SW480 (cell line): Measurements from ENCODE around the gene LAIR1.
"Not testable (repeated sequence)": the region's sequence is repeated elsewhere in the genome, so short reads cannot be mapped to it uniquely, and the experiment has no call there.

ENCODE experiments used
- DNase-seq: peaks from one replicate; pipeline ENCODE4 v3.0.0-alpha.2; 2016; ENCODE audit warnings: low spot score

Gene LAIR1

DNA sequence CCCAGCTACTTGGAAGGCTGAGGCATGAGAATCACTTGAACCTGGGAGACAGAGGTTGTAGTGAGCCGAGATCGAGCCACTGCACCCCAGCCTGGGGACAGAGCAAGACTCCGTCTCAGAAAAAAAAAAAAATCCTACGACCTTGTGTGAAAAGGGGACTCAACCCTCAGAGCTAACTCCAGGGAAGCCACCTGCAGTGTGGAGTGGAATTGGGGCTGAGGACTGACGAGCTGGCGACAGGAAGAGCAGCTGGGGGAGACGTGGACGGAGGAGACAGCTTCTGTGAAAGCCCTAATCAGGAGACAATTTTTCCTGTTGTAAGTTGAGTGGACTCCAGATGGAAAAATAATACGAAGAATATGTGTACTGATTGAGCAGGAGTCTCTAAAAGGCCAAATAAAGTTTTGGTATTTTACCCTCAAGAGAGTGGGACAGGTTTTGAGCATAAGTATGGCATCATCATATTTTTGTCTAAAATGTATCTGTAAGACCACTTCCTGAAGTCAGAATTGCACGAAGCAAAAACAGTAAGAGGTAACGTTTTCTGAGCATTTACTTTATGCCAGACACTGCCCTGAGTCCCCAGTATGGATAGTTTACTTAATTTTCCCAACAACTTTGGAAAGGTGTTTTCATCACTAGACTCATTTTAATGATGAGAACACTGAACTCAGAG, 12.0 kb upstream of the LAIR1 start:
- DNase-seq: no peak

DNA sequence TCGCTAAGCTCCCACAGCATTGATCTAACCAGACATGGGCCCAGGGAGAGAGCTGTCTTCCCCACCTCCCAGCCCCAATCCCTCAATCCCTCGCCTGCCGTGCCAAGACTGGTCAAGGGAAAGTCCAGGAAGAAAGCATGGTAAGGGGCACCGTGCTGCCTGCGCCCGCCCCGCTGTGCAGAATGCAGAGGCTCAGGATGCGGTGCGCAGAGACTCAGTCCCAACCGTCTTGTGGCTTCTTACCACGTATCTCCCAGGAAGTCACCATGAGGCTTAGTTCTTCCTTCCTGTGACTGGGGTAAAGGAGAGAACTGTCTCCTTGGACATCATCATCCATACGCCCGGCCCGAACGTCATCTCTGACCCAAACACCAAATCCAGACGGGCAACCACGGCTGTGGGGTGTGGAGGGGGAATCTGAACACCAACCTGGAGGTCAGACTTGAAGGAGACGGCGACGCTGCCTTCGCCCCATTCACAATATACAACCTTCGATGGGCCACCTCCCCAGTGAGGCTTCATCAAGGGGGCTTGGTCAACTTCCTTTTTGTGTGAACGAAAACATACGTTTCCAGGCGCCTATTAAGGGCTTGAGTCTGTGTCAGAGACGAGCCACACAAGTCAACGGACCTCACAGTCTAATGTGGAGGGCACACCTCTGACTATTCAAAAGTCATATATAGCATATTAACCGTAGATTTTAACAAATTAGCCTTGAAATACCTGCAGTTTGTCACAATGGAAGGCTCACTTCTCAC, 10.6 kb upstream of the LAIR1 start:
- DNase-seq: not testable (repeated sequence)

- DNase-seq: no peak
These were observed 9.3 kb upstream of the LAIR1 start for GRCh38 chr19:54373781-54374631.

DNA sequence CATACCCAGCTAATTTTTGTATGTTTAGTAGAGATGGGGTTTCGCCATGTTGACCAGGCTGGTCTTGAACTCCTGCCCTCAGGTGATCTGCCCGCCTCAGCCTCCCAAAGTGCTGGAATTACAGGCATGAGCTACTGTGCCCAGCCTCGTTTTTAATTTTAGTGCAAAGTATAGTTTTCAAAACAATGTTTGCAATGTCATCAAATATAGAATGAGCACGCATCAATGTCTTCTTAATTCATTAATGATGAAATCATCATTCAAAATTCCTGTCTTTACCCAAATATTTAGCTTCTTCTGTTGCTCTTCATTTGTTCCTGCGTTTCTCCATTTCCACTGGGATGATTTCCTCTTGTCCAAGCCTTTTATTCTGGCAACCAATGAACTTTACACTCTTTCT, 6.7 kb upstream of the LAIR1 start:
- not testable (repeated sequence) for DNase-seq

DNA sequence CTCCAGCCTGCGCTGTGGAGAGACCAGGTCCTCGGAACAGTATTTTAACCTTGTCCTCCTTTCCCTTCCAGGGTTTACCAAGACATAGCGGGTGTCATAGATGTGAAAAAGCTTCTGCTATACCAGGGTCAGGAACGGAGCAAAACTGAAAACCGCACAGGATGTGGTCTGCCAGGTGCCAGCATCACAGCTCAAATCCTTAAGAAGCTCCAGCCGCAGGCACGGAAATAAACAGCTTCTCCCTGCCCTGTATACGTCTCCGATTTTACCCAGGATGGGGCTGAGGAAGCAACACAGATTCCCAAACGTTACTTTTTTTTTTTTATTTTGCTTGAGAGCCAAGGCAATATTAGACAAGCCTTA, 5.7 kb upstream of the LAIR1 start:
- peak; percentile 37 for DNase-seq

DNA sequence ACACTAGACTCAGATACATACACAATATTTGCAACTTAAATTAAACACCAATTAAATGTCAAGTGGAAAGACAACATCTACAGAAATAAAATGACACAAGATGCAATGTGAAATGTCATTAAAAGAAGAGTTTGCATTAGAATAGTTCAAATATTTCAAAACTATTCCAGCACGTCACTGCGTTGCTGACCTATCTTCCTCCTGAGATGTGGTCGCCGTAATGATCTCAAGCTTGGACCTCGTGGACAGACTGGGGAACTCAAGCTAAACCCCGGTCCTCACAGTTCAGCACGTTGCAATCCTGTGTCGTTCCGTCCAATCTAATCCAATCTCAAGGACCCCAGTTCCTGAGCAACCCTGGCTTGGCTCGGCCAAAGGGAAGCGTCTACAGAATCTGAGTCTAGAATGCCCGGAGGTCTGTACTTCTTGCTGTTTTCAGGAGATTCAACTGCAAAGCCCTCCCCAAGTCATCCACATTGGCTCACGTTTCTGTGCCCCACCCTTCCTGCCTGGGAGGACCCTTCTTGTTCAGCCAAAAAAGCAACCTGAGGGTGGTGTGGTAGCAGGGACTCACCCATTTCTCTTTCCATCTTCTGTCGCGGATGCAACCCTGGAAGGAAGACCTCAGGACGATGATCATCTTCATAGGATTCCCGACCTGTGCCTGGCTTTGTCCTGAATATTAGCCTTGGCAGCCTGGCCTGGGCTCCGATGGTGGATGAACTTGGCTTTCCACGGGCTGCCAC, 5.1 kb upstream of the LAIR1 start:
- DNase-seq: not testable (repeated sequence)

GRCh38 chr19:54369082-54369687, 4.5 kb upstream of the LAIR1 start:
- DNase-seq: peak; percentile 74

DNA sequence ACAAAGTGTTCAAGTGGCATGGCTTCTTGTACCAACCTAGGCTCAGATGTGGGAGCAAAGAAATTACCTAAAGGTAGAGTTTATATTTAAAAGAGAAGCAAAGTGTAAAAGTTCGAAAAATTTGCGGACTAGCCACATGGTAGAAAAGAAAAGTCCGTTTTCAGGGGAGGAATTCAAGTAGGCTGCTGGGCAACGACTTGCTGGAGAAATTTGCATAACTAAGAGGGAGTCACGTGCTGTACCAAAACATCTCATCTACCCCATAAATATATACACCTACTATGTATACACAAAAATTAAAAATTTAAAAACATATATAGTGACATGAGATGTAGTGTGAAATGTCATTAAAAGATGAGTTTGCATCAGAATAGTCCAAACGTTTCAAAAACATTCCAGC, 2.1 kb upstream of the LAIR1 start:
- DNase-seq: no peak

DNA sequence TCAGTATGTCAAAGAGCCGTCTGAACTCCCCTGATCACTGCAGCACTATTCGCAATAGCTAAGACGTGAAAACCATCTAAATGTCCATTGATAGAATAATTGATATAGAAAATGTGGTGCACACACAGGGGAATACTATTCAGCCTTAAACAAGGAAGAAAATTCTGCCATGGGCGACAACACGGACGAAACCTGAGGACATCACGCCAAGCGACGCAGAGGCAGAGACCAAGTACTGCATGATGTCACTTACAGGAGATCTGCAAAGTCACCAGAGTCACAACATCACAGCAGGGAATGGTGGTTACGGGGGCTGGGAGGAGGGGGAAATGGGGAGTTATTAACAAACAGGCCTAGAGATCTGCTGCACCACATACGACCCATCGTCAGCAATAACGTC, 1.1 kb upstream of the LAIR1 start:
- not testable (repeated sequence) for DNase-seq

DNA sequence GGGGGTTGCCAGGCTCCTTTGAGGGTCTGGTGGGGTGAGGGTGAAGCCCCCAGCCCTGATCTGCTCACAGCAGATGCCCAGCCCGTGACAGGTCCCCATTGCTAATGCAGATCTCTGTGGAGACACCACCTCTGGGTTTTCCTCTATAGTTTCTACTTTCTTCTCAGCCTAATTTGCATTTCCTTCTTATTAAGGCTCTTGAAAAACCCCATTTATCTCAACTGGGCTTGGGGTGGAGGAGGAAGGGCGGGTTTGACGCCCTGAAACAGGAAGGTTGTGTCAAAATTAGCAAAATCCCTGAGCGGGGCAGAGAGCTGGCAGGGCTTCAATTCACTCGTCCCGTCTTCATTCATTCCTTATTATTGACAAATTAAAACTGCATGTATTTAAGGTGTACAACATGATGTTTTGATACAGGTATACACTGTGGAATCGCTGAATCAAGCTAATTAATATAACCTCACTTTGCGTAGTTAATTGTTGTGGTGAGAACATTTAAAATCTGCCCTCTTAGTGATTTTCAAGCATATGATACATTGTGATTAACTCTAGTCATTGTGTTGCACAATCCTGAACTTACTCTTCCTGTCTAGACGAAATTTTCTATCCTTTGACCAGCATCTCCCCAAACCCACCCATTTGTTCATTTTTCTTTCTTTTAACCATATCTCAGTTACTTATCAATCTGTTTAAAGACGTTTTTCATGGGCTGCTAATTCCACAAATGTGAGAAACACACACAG, 2.9 kb downstream of the LAIR1 start:
- DNase-seq: not testable (repeated sequence)

GRCh38 chr19:54359149-54359820, 5.4 kb downstream of the LAIR1 start:
- DNase-seq: not testable (repeated sequence)

DNA sequence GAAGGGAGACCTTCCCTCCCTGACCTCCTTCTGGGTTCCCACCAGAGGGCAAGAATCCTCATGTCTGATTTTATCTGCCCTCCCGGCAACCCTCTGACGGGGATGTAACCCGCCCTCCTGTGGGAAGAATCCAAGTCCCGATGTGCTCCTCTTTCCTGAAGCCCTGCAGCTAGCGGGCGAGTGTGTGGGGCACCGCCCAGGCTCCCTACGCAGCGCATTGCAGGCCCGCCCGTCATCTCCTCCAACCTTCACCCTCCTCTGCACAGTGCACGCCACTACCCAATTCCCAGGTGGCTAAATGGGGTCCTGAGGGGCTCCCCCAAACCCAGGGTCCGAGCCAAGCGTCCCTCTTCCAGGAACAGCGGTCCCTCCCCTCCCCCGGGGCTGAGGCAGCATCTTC, 7.3 kb downstream of the LAIR1 start:
- no peak for DNase-seq

- DNase-seq: no peak
These were observed 8.2 kb downstream of the LAIR1 start for GRCh38 chr19:54356444-54357056.

- no peak for DNase-seq
These were observed 9.1 kb downstream of the LAIR1 start for GRCh38 chr19:54355675-54356074.

DNA sequence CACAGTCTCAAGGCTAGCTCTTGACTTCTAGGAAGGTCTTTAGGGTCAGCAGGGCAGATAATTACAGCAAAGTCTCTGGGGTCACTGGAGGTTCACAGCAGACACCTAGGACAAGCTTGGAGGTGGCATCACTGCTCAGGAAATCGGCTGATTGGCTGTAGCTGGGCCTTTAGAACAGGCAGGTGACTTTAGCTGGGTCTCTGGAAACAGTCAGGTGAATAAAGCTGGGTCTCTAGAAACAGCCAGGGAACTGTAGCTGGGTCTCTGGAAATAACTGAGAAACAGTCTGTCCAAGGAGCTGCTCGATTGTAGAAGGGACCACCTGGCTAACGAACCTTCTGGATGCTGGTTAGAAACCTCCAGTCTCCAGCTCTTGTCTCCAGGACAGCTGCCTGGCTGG, 10.0 kb downstream of the LAIR1 start:
- DNase-seq: no peak

DNA sequence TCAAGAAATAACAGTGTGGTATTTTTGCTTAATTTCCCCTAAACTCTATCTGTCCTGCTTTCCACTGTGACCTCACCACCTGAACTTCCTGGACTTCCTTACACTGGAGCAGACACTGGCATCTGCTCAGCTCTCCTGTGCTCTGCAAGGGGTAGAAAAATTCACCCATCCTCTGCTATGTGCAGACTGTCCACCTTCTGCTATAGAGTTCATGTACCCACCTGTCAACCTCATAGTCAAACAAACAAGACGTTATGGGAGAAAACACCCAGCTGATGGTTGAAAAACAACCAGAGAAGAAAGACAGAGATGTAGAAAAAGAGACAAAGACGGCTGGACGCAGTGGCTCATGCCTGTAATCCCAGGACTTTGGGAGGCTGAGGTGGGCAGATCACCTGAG, 12.2 kb downstream of the LAIR1 start:
- no peak for DNase-seq

- DNase-seq: no peak
These were observed 12.7 kb downstream of the LAIR1 start for GRCh38 chr19:54352041-54352440.

DNA sequence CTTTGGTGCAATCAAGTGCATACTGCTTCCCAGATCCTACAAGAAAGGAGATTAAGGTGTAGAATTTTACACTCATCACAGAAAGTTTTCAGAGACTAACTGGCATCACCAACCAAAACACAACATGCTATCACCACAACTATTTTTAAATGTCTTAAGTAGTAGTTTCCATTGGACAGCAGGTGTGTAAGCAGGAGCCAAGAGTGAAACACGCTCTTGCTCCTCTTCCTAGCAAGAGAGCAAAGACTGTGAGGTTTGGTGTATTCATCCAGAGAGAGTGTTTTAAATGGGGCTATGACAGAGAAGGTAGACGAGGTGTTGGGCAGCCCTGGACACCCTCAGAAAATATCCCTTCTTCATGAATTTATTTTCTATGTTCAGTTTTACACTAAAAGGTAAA, 13.3 kb downstream of the LAIR1 start:
- DNase-seq: no peak

- DNase-seq: no peak
These were observed 18.8 kb downstream of the LAIR1 start for GRCh38 chr19:54345938-54346386.

DNA sequence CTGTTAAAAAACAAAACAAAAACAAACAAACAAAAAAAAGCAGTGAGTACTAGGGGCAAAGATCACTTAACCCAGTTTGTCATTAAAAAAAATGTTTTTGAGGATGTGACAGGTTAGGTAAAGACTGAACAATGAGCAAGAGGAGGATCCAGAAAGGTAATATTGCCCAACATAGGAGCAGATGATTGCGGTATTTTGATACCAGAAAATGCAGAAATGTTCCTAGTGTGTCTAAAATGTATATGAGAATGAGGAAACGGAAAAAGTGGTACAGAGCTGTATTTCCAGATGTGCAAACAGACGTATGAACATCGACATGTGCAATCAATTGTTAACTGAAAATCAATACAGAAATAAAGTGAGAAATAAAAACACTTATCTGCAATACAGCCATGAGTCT, 20.9 kb downstream of the LAIR1 start:
- DNase-seq: no peak
